Trophoblast cell (in vitro differentiated cells and primary cell): Measurements from ENCODE around the gene DPH6.

Experiments
- DNase-seq, 2 donors: peaks; one replicate each; pipeline ENCODE4 v3.0.0-alpha.2; 2016
- H2AFZ ChIP-seq: 2 replicates; pipeline ENCODE4 v1.6.1; 2013; ENCODE audit warnings: low read length, moderate library complexity, mild to moderate bottlenecking; ENCODE audit not compliant: insufficient read depth, poor library complexity
- H2AK5ac ChIP-seq: 2 replicates; pipeline ENCODE4 v1.6.1; 2013; ENCODE audit warnings: mild to moderate bottlenecking, low read length
- H2BK120ac ChIP-seq: 2 replicates; pipeline ENCODE4 v1.6.1; 2013; ENCODE audit warnings: low read length, mild to moderate bottlenecking, moderate library complexity; ENCODE audit not compliant: insufficient read depth, poor library complexity
- H2BK12ac ChIP-seq: 2 replicates; pipeline ENCODE4 v1.6.1; 2013; ENCODE audit warnings: mild to moderate bottlenecking, low read length, moderate library complexity
- H2BK5ac ChIP-seq: 2 replicates; pipeline ENCODE4 v1.6.1; 2013; ENCODE audit warnings: low read length, low read depth, moderate library complexity, mild to moderate bottlenecking; ENCODE audit not compliant: poor library complexity
- H3K14ac ChIP-seq: 2 replicates; pipeline ENCODE4 v1.6.1; 2013; ENCODE audit warnings: mild to moderate bottlenecking, low read length
- H3K18ac ChIP-seq: 2 replicates; pipeline ENCODE4 v1.6.1; 2013; ENCODE audit warnings: mild to moderate bottlenecking, low read length
- H3K23ac ChIP-seq: 2 replicates; pipeline ENCODE4 v1.6.1; 2013; ENCODE audit warnings: low read length
- H3K27ac ChIP-seq: 2 replicates; pipeline ENCODE4 v1.5.1; 2013; ENCODE audit warnings: low read depth, mild to moderate bottlenecking, inconsistent platforms, low read length, moderate library complexity
- H3K27me3 ChIP-seq: 2 replicates; pipeline ENCODE4 v1.6.1; 2013; ENCODE audit warnings: inconsistent platforms, mild to moderate bottlenecking, low read length, moderate library complexity; ENCODE audit not compliant: insufficient read depth
- H3K36me3 ChIP-seq, 2 experiments: 1 replicate in 1 of 2; 2 replicates in 1 of 2; pipeline ENCODE4 v1.6.1; 2013; ENCODE audit warnings: low read length in 2 of 2, mild to moderate bottlenecking in 2 of 2, moderate library complexity in 1 of 2; ENCODE audit not compliant: insufficient read depth in 2 of 2, control insufficient read depth in 1 of 2
- H3K4ac ChIP-seq: 2 replicates; pipeline ENCODE4 v1.6.1; 2013; ENCODE audit warnings: low read depth, mild to moderate bottlenecking, low read length, moderate library complexity
- H3K4me1 ChIP-seq, 2 experiments: 1 replicate in 1 of 2; 2 replicates in 1 of 2; pipeline ENCODE4 v1.6.1; 2013; ENCODE audit warnings: low read length in 2 of 2, mild to moderate bottlenecking in 2 of 2, moderate library complexity in 1 of 2; ENCODE audit not compliant: insufficient read depth in 2 of 2, control insufficient read depth in 1 of 2
- H3K4me2 ChIP-seq: 2 replicates; pipeline ENCODE4 v1.6.1; 2013; ENCODE audit warnings: inconsistent platforms, mild to moderate bottlenecking, low read length, moderate library complexity
- H3K4me3 ChIP-seq: 2 replicates; pipeline ENCODE4 v1.5.1; 2013; ENCODE audit warnings: mild to moderate bottlenecking, low read depth, low read length, inconsistent platforms
- H3K79me1 ChIP-seq: one replicate; pipeline ENCODE4 v1.6.1; 2013; ENCODE audit warnings: low read length
- H3K79me2 ChIP-seq: 2 replicates; pipeline ENCODE4 v1.6.1; 2013; ENCODE audit warnings: low read length, mild to moderate bottlenecking; ENCODE audit not compliant: control insufficient read depth, insufficient read depth, poor library complexity
- H3K9ac ChIP-seq: 2 replicates; pipeline ENCODE4 v1.6.1; 2013; ENCODE audit warnings: mild to moderate bottlenecking, low read length
- H3K9me3 ChIP-seq: 2 replicates; pipeline ENCODE4 v1.6.1; 2013; ENCODE audit warnings: low read depth, mild to moderate bottlenecking, control low read depth, inconsistent platforms, low read length; ENCODE audit not compliant: insufficient read depth
- H4K12ac ChIP-seq: 2 replicates; pipeline ENCODE4 v1.6.1; 2013; ENCODE audit warnings: low read depth, mild to moderate bottlenecking, low read length, moderate library complexity
- H4K8ac ChIP-seq: 2 replicates; pipeline ENCODE4 v1.6.1; 2013; ENCODE audit warnings: low read depth, mild to moderate bottlenecking, low read length, moderate library complexity
- H4K91ac ChIP-seq: one replicate; pipeline ENCODE4 v1.6.1; 2013; ENCODE audit warnings: low read depth, mild to moderate bottlenecking, low read length, moderate library complexity
- WGBS: extraction: QIAGEN DNeasy Blood & Tissue Kit; methylation state at CpG from one replicate; pipeline ENCODE4 v1.1.7; 2013; ENCODE audit warnings: missing lambda C conversion rate; ENCODE audit not compliant: insufficient read length, insufficient coverage; ENCODE audit errors: extremely low coverage; 5-methylcytosine and 5-hydroxymethylcytosine counted together

The DPH6 gene

DNA sequence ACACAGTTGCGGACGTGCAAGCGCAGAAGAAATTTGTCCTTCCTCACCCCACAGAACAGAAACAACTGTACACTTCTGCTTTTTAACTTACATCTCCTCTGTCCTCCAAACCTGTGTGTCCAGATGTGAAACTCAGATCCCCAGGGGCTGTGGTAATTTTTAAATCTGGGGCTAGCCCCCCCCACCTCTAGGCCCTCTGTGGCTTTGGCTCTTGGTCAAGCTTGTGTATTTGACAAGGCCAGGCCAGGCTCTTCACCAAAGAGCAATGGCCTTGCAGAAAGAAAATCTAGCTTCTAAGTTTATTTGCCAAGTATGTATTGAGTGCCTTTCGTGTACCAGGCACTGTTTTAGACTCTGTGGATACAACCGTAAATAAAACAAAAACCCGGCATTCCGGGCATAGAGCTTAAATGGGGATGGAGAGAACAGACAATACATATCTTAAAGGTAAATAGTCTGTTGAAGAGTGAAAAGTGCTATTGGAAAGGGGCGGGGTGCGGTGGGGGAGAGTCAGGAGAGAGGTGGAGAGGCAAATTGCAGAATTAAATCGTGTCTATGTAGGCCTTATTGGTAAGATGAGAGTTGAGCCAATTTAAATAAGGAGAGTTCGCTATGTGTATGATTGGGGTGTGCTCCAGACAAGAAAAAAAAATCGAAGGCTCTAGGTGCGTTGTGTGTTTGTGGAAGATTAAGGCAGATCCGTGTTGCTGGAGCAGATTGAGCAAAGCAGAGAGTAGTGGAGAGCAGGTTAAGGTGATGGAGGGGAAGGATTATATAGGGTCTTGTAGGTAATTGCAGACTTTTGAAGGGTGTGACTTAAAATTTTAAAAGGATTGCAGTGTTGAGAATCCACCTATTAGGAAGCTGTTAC, 781 bp upstream of the DPH6 start:
- Histone ChIP-seq H3K4ac (peak overlapping the region; percentile 69), H2BK120ac (peak overlapping the region; percentile 94), H2AFZ (peak overlapping the region; percentile 89), H2AK5ac (no peak overlapping the region), H4K12ac (peak overlapping the region; percentile 76), H3K4me2 (peak overlapping the region; percentile 81), H3K4me1 (peaks cover 0 to 3% of the 10 kb centered on the region in 2 experiments), H2BK5ac (no peak overlapping the region), H3K23ac (no peak overlapping the region), H3K18ac (peak overlapping the region; percentile 97), H3K27me3 (no peaks in the 10 kb centered on the region), H3K9ac (peak overlapping the region; percentile 84), H4K91ac (peak overlapping the region; percentile 94), H3K14ac (peak overlapping the region; percentile 88), H3K79me2 (peaks cover 5% of the 10 kb centered on the region), H2BK12ac (no peak overlapping the region), H4K8ac (peak overlapping the region; percentile 96), H3K36me3 (no peaks in the 10 kb centered on the region), H3K9me3 (no peaks in the 10 kb centered on the region), H3K27ac (peak overlapping the region; percentile 95), H3K79me1 (peaks cover 14% of the 10 kb centered on the region), H3K4me3 (peak overlapping the region; percentile 80)
- no CpG with 5 or more reads among the region's 14 CpGs for WGBS
- no peak for DNase-seq

DNA sequence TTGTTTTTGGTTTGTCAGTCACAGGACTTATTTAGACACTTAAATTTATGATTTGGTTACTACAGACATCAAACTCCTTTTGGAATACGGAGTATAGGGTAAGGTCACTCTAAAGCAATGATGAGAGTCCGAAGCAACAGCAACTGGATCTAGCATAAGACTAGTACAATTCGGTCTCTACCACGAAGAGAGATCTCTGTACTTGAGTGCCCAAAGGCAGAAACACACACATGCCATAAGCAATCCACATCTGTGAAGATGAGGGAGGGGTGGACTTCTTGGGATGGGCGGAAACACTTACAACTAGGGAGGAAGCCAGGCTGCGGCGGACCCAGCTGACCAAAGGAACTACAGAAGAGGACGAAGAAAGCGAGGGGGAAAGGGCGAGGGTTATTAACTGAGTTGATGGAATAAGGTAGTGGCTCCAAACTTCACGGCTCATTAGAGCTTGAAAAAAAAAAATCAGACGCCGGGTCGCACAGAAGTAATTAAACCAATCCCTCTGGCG, 595 bp downstream of the DPH6 start:
- peak overlapping the region; percentile 84 for H3K9ac ChIP-seq
- WGBS, result no CpG with 5 or more reads among the region's 15 CpGs
- peaks cover 0 to 3% of the 10 kb centered on the region in 2 experiments for H3K4me1 ChIP-seq
- H3K79me2 ChIP-seq, result peaks cover 5% of the 10 kb centered on the region
- no peak overlapping the region for H3K4ac ChIP-seq
- H3K4me3 ChIP-seq, result peak overlapping the region; percentile 80
- peak; percentile 24 to 51 for DNase-seq
- peak overlapping the region; percentile 94 for H4K91ac ChIP-seq
- H2AFZ ChIP-seq, result peak overlapping the region; percentile 89
- no peak overlapping the region for H3K18ac ChIP-seq
- H4K8ac ChIP-seq, result peak overlapping the region; percentile 96
- peak overlapping the region; percentile 95 for H3K27ac ChIP-seq
- no peaks in the 10 kb centered on the region for H3K36me3 ChIP-seq
- H2BK12ac ChIP-seq, result no peak overlapping the region
- H3K79me1 ChIP-seq, result peaks cover 14% of the 10 kb centered on the region
- H3K14ac ChIP-seq, result peak overlapping the region; percentile 88
- peak overlapping the region; percentile 76 for H4K12ac ChIP-seq
- no peaks in the 10 kb centered on the region for H3K27me3 ChIP-seq
- H2BK5ac ChIP-seq, result peak overlapping the region; percentile 92
- H3K9me3 ChIP-seq, result no peaks in the 10 kb centered on the region
- H2AK5ac ChIP-seq, result no peak overlapping the region
- peak overlapping the region; percentile 81 for H3K4me2 ChIP-seq
- H2BK120ac ChIP-seq, result peak overlapping the region; percentile 94
- no peak overlapping the region for H3K23ac ChIP-seq

DNA sequence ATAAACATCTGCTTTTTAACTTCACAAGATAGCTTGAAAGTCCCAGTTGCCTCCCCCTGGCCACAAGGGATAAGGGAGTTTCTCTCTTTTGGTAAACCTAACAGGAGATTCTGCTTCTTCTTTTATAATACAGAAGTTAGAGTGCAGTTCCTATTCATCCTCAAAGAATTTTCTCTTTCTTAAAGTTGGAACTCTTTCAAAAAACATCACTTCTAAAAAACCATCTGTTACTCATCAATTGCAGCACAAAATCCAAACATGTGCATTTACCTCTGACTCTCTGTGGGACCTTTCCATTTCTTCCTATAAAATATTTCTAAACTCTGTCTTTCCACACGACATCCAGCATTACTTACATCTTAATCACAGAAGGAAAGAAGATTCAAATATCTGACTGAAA, 5.1 kb downstream of the DPH6 start:
- Histone ChIP-seq H2AK5ac (no peak overlapping the region), H4K8ac (no peak overlapping the region), H2BK5ac (no peak overlapping the region), H3K4ac (no peak overlapping the region), H3K79me2 (peaks cover 1% of the 10 kb centered on the region), H2AFZ (no peak overlapping the region), H3K27me3 (no peaks in the 10 kb centered on the region), H4K12ac (no peak overlapping the region), H4K91ac (no peak overlapping the region), H3K23ac (no peak overlapping the region), H3K14ac (no peak overlapping the region), H3K4me2 (no peak overlapping the region), H3K4me3 (no peak overlapping the region), H3K79me1 (peaks cover 6% of the 10 kb centered on the region), H3K9me3 (no peaks in the 10 kb centered on the region), H2BK120ac (no peak overlapping the region), H2BK12ac (no peak overlapping the region), H3K9ac (no peak overlapping the region), H3K18ac (no peak overlapping the region), H3K36me3 (no peaks in the 10 kb centered on the region), H3K4me1 (no peaks in the 10 kb centered on the region), H3K27ac (no peak overlapping the region)
- no CpG with 5 or more reads among the region's 1 CpG for WGBS
- DNase-seq, result no peak

DNA sequence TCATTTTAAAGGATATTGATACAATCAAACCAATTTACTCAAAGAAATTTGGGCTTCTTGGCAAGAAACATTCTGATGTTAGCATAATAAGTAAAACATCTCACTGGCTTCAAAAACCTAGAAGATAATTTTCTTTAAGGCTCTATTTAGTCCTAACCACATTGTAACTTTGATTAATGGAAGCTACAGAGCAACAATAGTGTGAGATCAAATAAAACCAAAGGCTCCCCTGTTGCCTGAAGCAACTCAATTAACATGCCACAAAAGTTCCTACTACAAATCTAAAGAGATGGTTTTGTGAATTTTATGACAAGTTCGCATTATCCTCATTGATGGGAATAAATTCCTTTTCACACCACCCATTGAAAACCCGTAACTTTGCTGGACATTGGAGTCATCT, 5.9 kb downstream of the DPH6 start:
- no peak overlapping the region for H2AK5ac ChIP-seq
- no peak overlapping the region for H3K4ac ChIP-seq
- no peak overlapping the region for H2BK120ac ChIP-seq
- DNase-seq, result no peak
- H3K4me3 ChIP-seq, result no peak overlapping the region
- no peak overlapping the region for H4K8ac ChIP-seq
- H3K27me3 ChIP-seq, result no peaks in the 10 kb centered on the region
- no peaks in the 10 kb centered on the region for H3K36me3 ChIP-seq
- no peak overlapping the region for H3K4me2 ChIP-seq
- no peak overlapping the region for H4K91ac ChIP-seq
- no peak overlapping the region for H3K27ac ChIP-seq
- no peaks in the 10 kb centered on the region for H3K79me1 ChIP-seq
- H3K79me2 ChIP-seq, result no peaks in the 10 kb centered on the region
- WGBS, result no CpG with 5 or more reads among the region's 2 CpGs
- H3K18ac ChIP-seq, result no peak overlapping the region
- H2AFZ ChIP-seq, result no peak overlapping the region
- H3K4me1 ChIP-seq, result no peaks in the 10 kb centered on the region
- H4K12ac ChIP-seq, result no peak overlapping the region
- no peak overlapping the region for H3K23ac ChIP-seq
- no peak overlapping the region for H2BK12ac ChIP-seq
- no peak overlapping the region for H3K14ac ChIP-seq
- no peak overlapping the region for H3K9ac ChIP-seq
- no peak overlapping the region for H2BK5ac ChIP-seq
- H3K9me3 ChIP-seq, result no peaks in the 10 kb centered on the region
